GM12892 (cell line): ENCODE results near the gene THBD.

Experiments
- DNase-seq: peaks from one replicate; pipeline ENCODE4 v3.0.0; 2011; ENCODE audit not compliant: insufficient read length
- FAIRE-seq: peaks from 2 replicates; lab custom pipeline; 2011; peaks lifted over from hg19 to GRCh38; lab: Jason Lieb, UNC
- POLR2A ChIP-seq: IDR thresholded peaks from 2 replicates; pipeline ENCODE4 v1.6.1; 2011; ENCODE audit warnings: low read depth, low read length, control low read depth
- POLR2AphosphoS5 ChIP-seq: IDR thresholded peaks from 2 replicates; pipeline ENCODE4 v1.6.1; 2011; ENCODE audit warnings: low read depth, low read length, control low read depth
- TAF1 ChIP-seq: IDR thresholded peaks from 2 replicates; pipeline ENCODE4 v1.6.1; 2011; ENCODE audit warnings: low read depth, mild to moderate bottlenecking, control low read depth, low read length, borderline replicate concordance

Gene THBD

DNA sequence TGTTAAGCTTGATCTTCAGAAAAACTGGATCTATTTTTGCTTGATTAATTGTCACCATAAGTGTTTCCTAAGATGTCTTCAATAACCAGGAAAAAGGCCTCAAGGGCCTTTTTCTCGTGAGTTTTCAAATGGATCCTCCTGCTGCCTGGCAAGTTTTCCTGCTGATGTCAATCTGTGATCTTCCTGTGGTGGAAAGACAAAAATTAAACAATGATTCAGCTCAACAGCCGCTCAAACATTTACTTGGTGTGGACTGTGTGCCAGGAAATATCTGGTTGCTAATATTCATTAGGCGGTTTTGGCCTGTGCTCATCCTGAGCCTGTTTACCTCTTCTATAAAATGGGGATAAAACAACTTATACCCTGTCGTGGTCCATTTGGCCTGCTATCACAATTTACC, 49.7 kb downstream of the THBD start:
- DNase-seq (no peak), FAIRE-seq (no peak)
- TF ChIP-seq POLR2A (no peak), TAF1 (no peak)

DNA sequence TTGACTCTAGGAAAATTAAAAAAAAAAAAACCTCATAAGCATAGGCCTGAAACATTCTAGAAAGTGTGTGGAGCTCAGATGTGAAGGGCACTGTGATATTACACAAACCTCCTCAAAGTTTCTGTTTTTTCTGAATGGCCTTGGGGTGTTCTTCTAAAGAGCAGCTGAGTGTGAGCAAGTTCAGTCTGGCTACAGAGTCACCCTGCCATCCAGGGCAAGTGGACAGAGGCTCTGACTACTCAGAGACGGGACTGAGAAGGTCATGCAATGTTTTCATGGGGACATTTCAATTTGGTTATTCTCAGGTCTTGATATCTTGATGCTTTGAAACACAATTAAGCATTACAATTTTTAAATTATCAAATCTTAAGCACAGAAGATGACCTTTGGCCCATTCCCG, 51.0 kb downstream of the THBD start:
- no peak for FAIRE-seq
- DNase-seq = no peak
- TF ChIP-seq TAF1 = no peak
- TF ChIP-seq POLR2AphosphoS5 = no peak
- TF ChIP-seq POLR2A = no peak

- FAIRE-seq (no peak), DNase-seq (no peak)
- TF ChIP-seq POLR2AphosphoS5 = no peak
- TF ChIP-seq TAF1 = no peak
- TF ChIP-seq POLR2A = no peak
Measured at GRCh38 chr20:22995923-22996322, 53.5 kb downstream of the THBD start.
